Activated CD4-positive, alpha-beta T cell treated with anti-CD3 and anti-CD28 coated beads, Interleukin-2, amount 50 U/mL, for 1 hour (primary cell): ENCODE data around the gene GPR156.
"Not testable (repeated sequence)": the region's sequence is repeated elsewhere in the genome, so short reads cannot be mapped to it uniquely, and the experiment has no call there.

ENCODE experiments used
- DNase-seq: peaks from one replicate; pipeline ENCODE4 v3.0.0-alpha.2; 2020

The GPR156 gene

GRCh38 chr3:120272286-120272685, 12.7 kb downstream of the GPR156 start:
- DNase-seq: no peak

GRCh38 chr3:120265989-120266388, 19.0 kb downstream of the GPR156 start:
- DNase-seq: no peak

- DNase-seq: no peak
Observed at GRCh38 chr3:120264963-120265362, 20.1 kb downstream of the GPR156 start.

DNA sequence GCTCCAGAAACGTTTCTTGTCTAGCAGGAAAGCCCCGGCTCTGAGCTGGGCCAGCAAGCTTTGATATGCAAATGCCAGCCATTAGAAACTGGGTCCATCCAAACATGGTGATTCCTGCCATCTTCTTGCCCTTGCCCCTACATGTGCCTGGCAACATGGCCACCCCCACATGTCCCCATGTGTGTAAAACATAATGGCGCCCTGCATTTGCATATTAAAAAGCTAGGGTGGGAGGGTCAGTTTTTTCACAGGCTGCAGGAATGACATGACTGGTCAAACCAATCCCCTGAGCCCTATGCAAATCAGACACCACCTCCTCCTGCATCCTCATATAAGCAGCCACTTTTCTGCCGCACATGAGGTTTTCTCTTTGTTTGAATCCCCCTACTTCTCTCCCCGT, 21.2 kb downstream of the GPR156 start:
- DNase-seq: no peak

GRCh38 chr3:120258009-120258408, 27.0 kb downstream of the GPR156 start:
- no peak for DNase-seq

DNA sequence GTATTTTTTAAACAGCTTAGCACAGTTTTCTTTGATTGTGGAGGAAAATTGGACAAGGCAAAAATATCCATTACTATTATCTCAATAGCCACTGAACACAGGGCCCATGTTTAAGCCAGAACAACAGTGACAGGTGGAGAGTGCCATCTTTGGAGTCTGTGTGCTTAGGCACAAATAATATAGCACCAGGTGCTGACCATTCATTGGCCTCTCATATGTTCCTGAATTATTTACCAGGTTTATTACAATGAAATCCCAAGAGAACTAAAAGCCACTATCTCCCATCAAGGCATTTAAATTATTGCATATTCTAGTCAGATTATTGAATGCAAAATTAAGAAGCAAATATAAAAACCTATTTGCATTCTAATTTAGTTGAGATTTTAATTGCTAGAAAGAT, 39.6 kb downstream of the GPR156 start:
- DNase-seq: no peak

DNA sequence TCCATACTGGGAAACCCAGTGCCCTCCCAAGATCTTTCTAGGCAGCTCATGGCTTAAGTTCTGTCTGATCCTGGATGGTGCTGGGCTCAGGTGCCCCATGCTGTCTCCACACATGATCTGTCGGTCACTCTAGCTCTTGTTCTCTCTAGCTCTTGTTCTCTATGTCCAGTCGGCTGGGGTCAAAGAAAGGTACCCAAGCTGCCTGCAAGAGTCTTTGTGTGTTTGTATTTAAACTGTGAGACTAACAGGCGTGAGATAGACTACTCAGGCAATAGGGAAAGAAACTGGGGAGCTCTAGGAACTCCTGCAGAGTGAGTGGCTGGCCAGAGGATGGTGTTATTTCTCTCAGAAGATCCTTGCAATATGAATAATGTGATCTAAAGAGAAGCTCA, 40.2 kb downstream of the GPR156 start:
- DNase-seq: no peak

DNA sequence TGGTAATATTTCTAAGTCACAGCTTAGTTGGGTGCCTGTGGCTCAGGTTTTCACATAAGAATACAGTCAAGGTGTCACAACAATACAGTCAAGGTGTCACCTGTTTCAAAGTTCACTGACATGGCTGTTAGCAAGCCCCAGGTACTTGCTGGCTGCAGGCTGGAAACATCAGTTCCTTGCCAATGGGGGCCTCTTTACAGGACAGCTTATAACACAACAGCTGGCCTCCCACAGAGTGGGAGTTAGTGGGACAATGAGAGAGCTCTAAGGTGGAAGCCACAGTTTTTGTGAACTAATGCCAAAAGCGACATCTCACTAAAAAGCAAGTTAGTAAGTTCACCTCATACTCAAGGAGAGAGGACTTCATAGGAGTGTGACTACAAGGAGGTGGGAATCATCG, 45.4 kb downstream of the GPR156 start:
- DNase-seq: no peak

DNA sequence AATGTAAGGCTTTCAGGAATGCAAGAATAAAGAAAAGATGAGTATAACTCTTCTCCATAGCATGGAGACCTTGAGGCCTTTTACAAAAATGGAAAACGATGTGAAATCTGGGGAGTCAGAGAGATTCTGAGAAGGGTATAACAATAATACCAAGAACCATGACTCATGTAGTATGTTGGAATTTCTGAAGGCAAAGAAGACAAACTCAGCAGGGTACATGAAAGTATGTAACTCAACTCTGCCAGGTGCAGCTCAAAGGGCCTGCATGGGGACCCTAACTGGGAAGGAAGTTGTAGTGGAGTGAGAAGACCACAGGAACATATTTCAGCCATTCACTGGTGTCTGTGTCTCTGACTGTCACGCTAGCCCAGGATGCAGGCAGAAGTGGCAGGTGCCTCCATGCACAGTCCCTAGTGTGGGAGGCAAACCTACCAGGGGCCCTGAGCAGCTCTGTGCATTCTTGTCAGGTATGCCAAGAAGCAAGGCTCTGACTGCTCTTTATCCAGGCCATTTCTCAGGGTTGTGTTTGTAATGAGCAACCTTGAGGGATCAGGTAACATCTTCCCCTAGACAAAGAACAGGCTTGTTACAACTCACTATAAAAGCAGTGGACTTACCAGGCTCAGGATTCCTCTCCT, 57.2 kb downstream of the GPR156 start:
- DNase-seq: no peak

DNA sequence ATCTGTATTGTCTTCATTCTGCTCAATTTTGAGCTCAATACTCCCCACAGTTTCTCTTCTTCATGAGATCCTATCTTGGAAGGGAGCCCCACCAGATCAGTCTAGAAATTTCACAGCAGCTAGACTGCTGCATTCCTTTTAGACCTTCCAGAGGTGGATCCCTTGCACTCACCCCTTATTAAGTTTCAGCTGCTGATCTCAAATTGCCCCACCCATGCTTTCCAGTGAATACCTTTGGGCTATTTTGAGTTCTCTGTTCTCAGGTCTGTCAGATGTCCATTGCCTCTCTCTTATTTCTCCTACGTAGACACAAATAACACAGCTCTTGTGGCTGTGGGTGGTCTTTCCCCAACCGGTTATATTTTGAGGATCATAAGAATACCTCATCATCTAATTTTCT, 60.8 kb downstream of the GPR156 start:
- DNase-seq: no peak

GRCh38 chr3:120218981-120219380, 66.0 kb downstream of the GPR156 start:
- no peak for DNase-seq

- not testable (repeated sequence) for DNase-seq
Observed at GRCh38 chr3:120216633-120217032, 68.4 kb downstream of the GPR156 start.

DNA sequence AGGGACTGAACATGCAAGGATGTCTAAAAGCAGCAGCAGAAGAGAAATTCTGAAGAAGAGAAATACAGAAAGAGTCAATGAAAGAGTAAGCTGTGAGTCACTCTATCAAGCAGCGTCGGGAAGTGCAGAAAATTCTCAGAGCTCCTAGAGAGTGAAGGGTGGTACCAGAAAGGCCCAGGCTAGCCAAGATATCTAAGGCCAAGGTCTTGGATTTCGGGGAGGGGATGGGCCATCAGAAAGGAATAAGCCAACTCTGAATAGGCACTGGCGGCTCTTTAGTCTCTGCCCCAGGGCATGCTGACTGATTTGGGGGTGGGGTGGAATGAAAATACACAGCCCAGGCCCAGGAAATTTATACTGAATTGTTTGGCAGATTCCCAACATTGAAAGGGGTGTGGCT, 70.8 kb downstream of the GPR156 start:
- no peak for DNase-seq

GRCh38 chr3:120212505-120212904, 72.5 kb downstream of the GPR156 start:
- no peak for DNase-seq

DNA sequence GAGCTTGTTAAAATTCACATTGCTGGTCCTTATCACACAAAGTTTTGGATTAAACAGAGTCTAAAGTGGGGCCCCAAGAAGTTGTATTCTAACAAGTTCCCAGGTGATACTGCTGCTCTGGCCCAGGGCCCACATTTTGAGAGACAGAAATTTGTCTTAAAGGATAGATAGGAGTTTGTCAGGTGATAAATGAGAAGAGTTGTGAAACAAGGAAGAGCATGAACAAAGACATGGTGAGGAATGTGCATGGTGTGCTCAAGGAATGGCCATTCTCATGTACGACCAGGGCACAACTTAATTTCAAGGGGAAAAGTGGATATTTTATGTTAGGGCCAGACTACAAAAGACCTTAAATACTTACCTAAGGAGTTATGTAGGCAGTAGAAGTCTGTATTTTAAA, 75.6 kb downstream of the GPR156 start:
- DNase-seq: no peak

DNA sequence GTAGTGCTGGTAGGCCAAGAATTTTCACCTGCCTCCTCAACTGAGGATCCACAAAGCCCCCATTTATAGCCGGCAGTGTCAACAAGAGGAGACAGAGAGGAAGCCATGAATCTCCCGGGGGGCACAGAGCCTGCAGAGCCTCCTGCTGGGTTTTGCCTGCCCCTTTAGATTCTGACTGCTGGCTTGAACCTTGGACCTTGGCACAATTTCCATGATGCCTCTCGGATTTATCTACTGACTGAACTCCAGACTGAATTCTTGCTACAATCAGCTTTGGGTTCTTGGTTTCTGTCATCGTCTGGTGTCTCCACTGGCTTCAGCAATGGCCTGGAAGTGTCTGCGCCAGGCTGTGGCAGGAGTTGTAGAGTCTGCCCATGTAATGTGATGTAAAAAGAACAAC, 80.7 kb downstream of the GPR156 start:
- no peak for DNase-seq

DNA sequence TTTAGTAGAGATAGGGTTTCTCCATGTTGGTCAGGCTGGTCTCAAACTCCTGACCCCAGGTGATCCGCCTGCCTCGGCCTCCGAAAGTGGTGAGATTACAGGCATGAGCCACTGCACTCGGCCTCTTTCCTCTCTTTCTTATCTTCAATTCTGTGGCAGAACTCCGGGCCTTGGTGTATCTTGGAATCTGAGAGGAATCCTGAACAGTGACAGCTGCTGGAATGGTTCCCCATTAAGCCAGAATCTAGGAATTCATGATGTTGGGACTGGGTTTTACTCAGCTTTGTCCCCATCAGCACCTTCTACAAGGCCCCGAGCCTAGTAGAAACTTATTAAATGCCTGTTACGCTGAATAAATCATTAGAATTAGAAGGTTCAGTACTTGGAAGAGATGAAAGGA, 81.4 kb downstream of the GPR156 start:
- DNase-seq: no peak

DNA sequence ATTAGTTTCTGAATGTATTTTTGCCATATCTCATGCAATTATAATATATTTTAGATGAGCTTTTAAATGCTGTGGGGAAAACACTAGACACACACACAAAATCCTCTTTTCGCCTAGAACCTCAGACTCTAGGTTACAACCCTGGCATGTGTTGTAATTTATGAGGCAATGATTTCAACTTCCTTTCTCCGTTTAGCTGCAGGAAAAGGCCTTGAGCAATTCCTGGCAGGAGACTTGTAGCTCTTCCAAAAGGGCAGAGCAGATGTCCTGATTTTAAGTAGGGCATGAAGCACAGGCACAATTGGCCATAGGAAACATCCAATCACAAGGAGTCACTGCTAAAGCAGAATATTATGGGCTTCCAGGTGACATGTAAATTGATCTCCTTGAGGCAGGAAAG, 82.0 kb downstream of the GPR156 start:
- DNase-seq: no peak

DNA sequence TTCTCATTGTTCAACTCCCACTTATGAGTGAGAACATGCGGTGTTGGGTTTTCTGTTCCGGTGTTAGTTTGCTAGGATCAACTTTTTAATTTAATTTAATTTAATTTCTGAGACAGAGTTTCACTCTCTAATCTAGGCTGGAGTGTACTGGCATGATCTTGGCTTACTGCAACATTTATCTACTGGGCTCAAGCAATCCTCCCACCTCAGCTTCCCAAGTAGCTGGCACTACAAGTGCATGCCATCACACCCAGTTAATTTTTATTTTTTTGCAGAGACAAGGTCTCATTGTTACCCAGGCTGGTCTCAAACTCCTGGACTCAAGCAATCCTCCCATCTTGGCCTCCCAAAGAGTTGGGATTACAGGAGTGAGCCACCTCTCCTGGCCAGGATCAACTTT, 82.7 kb downstream of the GPR156 start:
- DNase-seq: no peak

DNA sequence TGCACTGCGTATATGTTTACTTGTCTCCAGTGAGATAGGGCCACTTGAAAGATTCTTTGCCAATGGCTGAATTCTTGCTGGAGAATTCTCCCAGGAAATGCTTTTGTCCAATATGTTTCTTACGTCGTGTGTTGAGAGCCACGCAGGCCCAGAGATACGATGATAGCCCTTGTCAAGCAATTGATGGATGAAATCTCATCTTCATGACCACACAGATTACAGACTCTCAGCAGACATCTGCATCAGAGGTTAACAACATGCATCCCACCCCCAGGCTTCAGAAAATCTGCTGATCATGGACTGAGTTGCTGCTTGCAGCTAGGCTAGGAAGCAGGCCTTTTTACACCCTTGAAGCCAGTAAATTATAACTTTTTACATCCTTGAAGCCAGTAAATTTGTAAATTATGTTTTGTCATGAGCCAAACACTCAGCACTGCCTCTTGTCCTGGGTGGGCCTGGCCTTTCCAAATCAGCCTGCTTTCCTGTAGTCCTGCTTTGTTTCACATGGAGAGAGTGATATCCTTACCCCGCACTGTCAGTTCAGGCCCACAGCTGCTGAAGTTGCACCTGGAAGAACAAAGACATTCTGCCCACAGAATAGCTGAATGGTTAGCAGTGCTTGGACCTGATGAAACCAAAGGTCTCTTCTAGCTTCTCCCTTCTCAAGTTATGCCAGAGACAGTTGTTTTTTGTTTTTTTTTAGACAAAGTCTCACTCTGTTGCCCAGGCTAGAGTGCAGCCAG, 84.4 kb downstream of the GPR156 start:
- DNase-seq: no peak

GRCh38 chr3:120198305-120198878, 86.6 kb downstream of the GPR156 start:
- no peak for DNase-seq

DNA sequence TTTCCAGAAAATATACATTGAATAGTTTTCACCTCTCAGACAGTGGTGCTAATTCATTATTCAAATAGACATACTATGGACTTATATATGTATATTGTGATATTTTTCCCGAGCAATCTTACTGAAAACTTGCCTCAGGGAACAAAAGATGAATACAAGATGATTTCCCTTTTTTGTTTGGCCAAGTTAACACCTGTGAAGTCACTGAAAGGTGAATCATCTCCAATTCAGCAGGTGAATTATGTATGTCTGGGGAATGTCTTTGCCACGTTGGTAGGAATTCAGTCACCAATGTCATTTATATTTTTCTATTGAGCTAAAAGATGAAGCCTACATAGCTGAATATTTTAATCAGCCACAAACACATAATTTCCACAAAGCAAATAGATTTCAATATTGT, 88.2 kb downstream of the GPR156 start:
- no peak for DNase-seq

GRCh38 chr3:120196333-120196732, 88.7 kb downstream of the GPR156 start:
- DNase-seq: no peak

DNA sequence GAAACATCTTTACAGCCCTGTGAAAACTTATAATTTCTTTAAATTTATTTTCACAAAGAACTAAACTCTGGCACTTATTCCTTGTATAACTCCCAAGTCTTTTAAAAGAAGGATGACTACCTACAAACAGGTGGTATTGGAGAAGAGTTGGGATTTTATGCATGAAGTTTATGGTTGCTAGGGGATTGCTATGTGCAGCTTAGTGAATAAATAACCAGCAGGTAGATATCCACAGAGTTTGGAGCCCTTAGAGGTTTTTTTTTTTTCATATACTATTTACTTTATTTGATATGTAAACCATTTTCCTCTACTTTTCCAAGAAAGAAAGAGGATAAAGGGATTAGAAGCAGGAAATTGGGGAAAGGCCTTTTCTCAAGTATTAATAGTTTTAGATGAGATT, 91.5 kb downstream of the GPR156 start:
- DNase-seq: no peak

DNA sequence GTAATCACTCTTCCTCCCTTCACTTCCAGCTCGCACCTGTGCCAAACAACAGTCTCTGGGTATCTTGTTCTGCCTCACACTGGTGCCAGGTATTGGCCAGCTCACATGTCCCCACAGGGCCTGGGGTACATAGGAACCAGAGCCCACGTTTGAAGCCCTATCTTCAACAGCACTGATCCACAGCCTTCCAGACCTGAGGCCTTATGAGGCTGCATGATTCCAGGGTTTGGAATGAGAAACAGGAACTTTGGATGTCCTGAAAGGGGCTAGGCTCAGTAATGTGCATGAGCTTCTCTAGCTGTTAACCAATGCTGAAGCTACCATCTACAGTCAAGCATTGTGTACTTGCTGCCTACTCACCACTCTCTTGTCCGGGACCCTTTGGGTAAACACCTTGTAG, 92.4 kb downstream of the GPR156 start:
- no peak for DNase-seq
